Heart left ventricle (tissue), 13 donors: ENCODE data around the gene RGS17.

Experiments used
- CTCF ChIP-seq, 12 donors: fragments of 200-600 bp; sonication (generic) in 4 of 12; IDR thresholded peaks; one replicate each; pipeline versions ENCODE4 v1.5.0 to v1.8.0; 2018 to 2022; ENCODE audit warnings: antibody characterized with exemption in 12 of 12, mild to moderate bottlenecking in 5 of 12
- POLR2A ChIP-seq, 2 donors: fragments of 450-650 bp; IDR thresholded peaks; one replicate each; pipeline ENCODE4 v1.6.1; 2017; ENCODE audit warnings: antibody characterized with exemption in 2 of 2, mild to moderate bottlenecking in 2 of 2, moderate library complexity in 2 of 2
- donor health status: ischemic (EF 13 %, LVEDD 7.1; RV severe dilation, severe dysfunction).
- donor health status: DM: no; HTN: yes; CAD: no.
- donor health status: DM: no; HTN: no; CAD: no.
- donor health status: ischemic (EF 25% LVEDD 6.9; RV normal size, moderate dysfunction).
- donor health status: ischemic (EF 25% LVEDD 5.7; RV mildly dilated, moderate dysfunction).
- donor health status: ischemic (EF 35%, LVEDD 5.7; RV mildly dilated, moderate dysfunction).
- donor health status: nonischemic (EF 11% LVEDD 7.7; RV severe dilation, severe dysfunction).
- donor health status: DM: yes; HTN: yes; CAD: no.
- donor health status: PGD.
- donor health status: ischemic (EF 29% LVEDD 5.4; RV normal size, mild dysfunction).
- donor health status: nonischemic (EF 23%, LVEDD 6.1; RV moderate dilation, normal function).

- peak in 6 of 12 donors; percentile 13 to 34 (median 22) for TF ChIP-seq CTCF (IDR thresholded peaks at IDR 0.05)
- no peak for TF ChIP-seq POLR2A (IDR thresholded peaks at IDR 0.05)
Observed at GRCh38 chr6:153108315-153108714, 22.8 kb downstream of the RGS17 start.
